ENCODE data around the gene MON1B. TPM values are rescaled to one million over a fixed set of nuclear protein-coding genes. Genes with fewer than 3 reads are reported as not detected.
"Not testable (repeated sequence)": the region's sequence is repeated elsewhere in the genome, so short reads cannot be mapped to it uniquely, and the experiment has no call there.

The MON1B gene
- total RNA-seq, 2 experiments from 2014 or later, result 65.0 to 65.3 TPM

GRCh38 chr16:77214411-77215138, 23.6 kb downstream of the MON1B start:
- H3K27ac Mint-ChIP-seq, result no peak overlapping the region
- H3K4me3 Mint-ChIP-seq, result no peak overlapping the region
- DNase-seq, result no peak
- no peaks in the 10 kb centered on the region for H3K9me3 Mint-ChIP-seq
- H3K36me3 Mint-ChIP-seq, result peaks cover 5% of the 10 kb centered on the region
- no peaks in the 10 kb centered on the region for H3K27me3 Mint-ChIP-seq
- H3K4me1 Mint-ChIP-seq, result peaks cover 11% of the 10 kb centered on the region

GRCh38 chr16:77219437-77219836, 28.4 kb downstream of the MON1B start:
- no peaks in the 10 kb centered on the region for H3K36me3 Mint-ChIP-seq
- no peak overlapping the region for H3K4me3 Mint-ChIP-seq
- H3K27me3 Mint-ChIP-seq, result no peaks in the 10 kb centered on the region
- H3K9me3 Mint-ChIP-seq, result no peaks in the 10 kb centered on the region
- no peak overlapping the region for H3K27ac Mint-ChIP-seq
- DNase-seq, result no peak
- H3K4me1 Mint-ChIP-seq, result peaks cover 1% of the 10 kb centered on the region

GRCh38 chr16:77220427-77220826, 29.4 kb downstream of the MON1B start:
- Mint-ChIP-seq H3K27ac (no peak overlapping the region), H3K27me3 (no peaks in the 10 kb centered on the region), H3K9me3 (no peaks in the 10 kb centered on the region), H3K36me3 (no peaks in the 10 kb centered on the region), H3K4me1 (peaks cover 1% of the 10 kb centered on the region), H3K4me3 (no peak overlapping the region)
- no peak for DNase-seq

GRCh38 chr16:77221482-77221881, 30.5 kb downstream of the MON1B start:
- H3K4me3 Mint-ChIP-seq, result no peak overlapping the region
- H3K27ac Mint-ChIP-seq, result no peak overlapping the region
- H3K9me3 Mint-ChIP-seq, result no peaks in the 10 kb centered on the region
- H3K36me3 Mint-ChIP-seq, result no peaks in the 10 kb centered on the region
- no peaks in the 10 kb centered on the region for H3K27me3 Mint-ChIP-seq
- H3K4me1 Mint-ChIP-seq, result peaks cover 1% of the 10 kb centered on the region
- no peak for DNase-seq

- Mint-ChIP-seq H3K27ac (no peak overlapping the region), H3K4me1 (peaks cover 5% of the 10 kb centered on the region), H3K27me3 (no peaks in the 10 kb centered on the region), H3K36me3 (no peaks in the 10 kb centered on the region), H3K4me3 (no peak overlapping the region), H3K9me3 (no peaks in the 10 kb centered on the region)
- DNase-seq, result peak; percentile 26
Observed at GRCh38 chr16:77223184-77223583, 32.2 kb downstream of the MON1B start.

- Mint-ChIP-seq H3K9me3 (no peaks in the 10 kb centered on the region), H3K4me3 (no peak overlapping the region), H3K36me3 (no peaks in the 10 kb centered on the region), H3K4me1 (peaks cover 5% of the 10 kb centered on the region), H3K27ac (no peak overlapping the region), H3K27me3 (no peaks in the 10 kb centered on the region)
- no peak for DNase-seq
Observed at GRCh38 chr16:77225182-77225581, 34.2 kb downstream of the MON1B start.

GRCh38 chr16:77227745-77228144, 36.8 kb downstream of the MON1B start:
- no peaks in the 10 kb centered on the region for H3K36me3 Mint-ChIP-seq

GRCh38 chr16:77231047-77231446, 40.1 kb downstream of the MON1B start:
- Mint-ChIP-seq H3K27me3 (peaks cover 21% of the 10 kb centered on the region), H3K36me3 (no peaks in the 10 kb centered on the region), H3K4me1 (peaks cover 3% of the 10 kb centered on the region), H3K9me3 (no peaks in the 10 kb centered on the region), H3K27ac (no peak overlapping the region), H3K4me3 (no peak overlapping the region)
- no peak for DNase-seq

More at GRCh38 chr16:77227745-77228144, 36.8 kb downstream of the MON1B start:
- Mint-ChIP-seq H3K27me3 (no peaks in the 10 kb centered on the region), H3K9me3 (no peaks in the 10 kb centered on the region), H3K4me1 (peaks cover 5% of the 10 kb centered on the region), H3K27ac (no peak overlapping the region), H3K4me3 (no peak overlapping the region)
- DNase-seq, result no peak

GRCh38 chr16:77233799-77234519, 43.0 kb downstream of the MON1B start:
- no peak overlapping the region for H3K4me3 Mint-ChIP-seq
- peaks cover 4% of the 10 kb centered on the region for H3K4me1 Mint-ChIP-seq
- peaks cover 24% of the 10 kb centered on the region for H3K27me3 Mint-ChIP-seq
- no peaks in the 10 kb centered on the region for H3K36me3 Mint-ChIP-seq
- no peaks in the 10 kb centered on the region for H3K9me3 Mint-ChIP-seq
- H3K27ac Mint-ChIP-seq, result no peak overlapping the region
- DNase-seq, result no peak

- no peak for DNase-seq
- Mint-ChIP-seq H3K4me3 (no peak overlapping the region), H3K9me3 (no peaks in the 10 kb centered on the region), H3K27me3 (peaks cover 24% of the 10 kb centered on the region), H3K4me1 (peaks cover 4% of the 10 kb centered on the region), H3K27ac (no peak overlapping the region), H3K36me3 (no peaks in the 10 kb centered on the region)
Observed at GRCh38 chr16:77234611-77235010, 43.6 kb downstream of the MON1B start.

- Mint-ChIP-seq H3K4me3 (no peak overlapping the region), H3K4me1 (peaks cover 4% of the 10 kb centered on the region), H3K36me3 (no peaks in the 10 kb centered on the region), H3K9me3 (no peaks in the 10 kb centered on the region), H3K27me3 (peaks cover 24% of the 10 kb centered on the region), H3K27ac (no peak overlapping the region)
- peak; percentile 82 for DNase-seq
Observed at GRCh38 chr16:77236063-77236511, 45.1 kb downstream of the MON1B start.

- Mint-ChIP-seq H3K27me3 (peaks cover 19% of the 10 kb centered on the region), H3K36me3 (no peaks in the 10 kb centered on the region), H3K4me3 (no peak overlapping the region), H3K27ac (no peak overlapping the region), H3K9me3 (no peaks in the 10 kb centered on the region), H3K4me1 (peaks cover 4% of the 10 kb centered on the region)
- no peak for DNase-seq
Observed at GRCh38 chr16:77238593-77238992, 47.6 kb downstream of the MON1B start.

- not testable (repeated sequence) for H3K4me1 Mint-ChIP-seq, DNase-seq, H3K36me3 Mint-ChIP-seq, H3K4me3 Mint-ChIP-seq, H3K27me3 Mint-ChIP-seq, H3K27ac Mint-ChIP-seq, H3K9me3 Mint-ChIP-seq
Observed at GRCh38 chr16:77242471-77242870, 51.5 kb downstream of the MON1B start.

- Mint-ChIP-seq H3K27ac (no peak overlapping the region), H3K9me3 (no peaks in the 10 kb centered on the region), H3K36me3 (no peaks in the 10 kb centered on the region), H3K27me3 (peaks cover 6% of the 10 kb centered on the region), H3K4me3 (no peak overlapping the region), H3K4me1 (no peaks in the 10 kb centered on the region)
- DNase-seq, result no peak
Observed at GRCh38 chr16:77246150-77246549, 55.2 kb downstream of the MON1B start.

- H3K4me1 Mint-ChIP-seq, result no peaks in the 10 kb centered on the region
- H3K27ac Mint-ChIP-seq, result no peak overlapping the region
- H3K9me3 Mint-ChIP-seq, result no peaks in the 10 kb centered on the region
- no peak for DNase-seq
- no peak overlapping the region for H3K4me3 Mint-ChIP-seq
- peaks cover 6% of the 10 kb centered on the region for H3K27me3 Mint-ChIP-seq
- H3K36me3 Mint-ChIP-seq, result no peaks in the 10 kb centered on the region
Observed at GRCh38 chr16:77250400-77250799, 59.4 kb downstream of the MON1B start.
